IMR-90 (cell line): ENCODE results near the gene KLF8. TPM values are rescaled to one million over a fixed set of nuclear protein-coding genes. Genes with fewer than 3 reads are reported as not detected.

ENCODE experiments used
- ATAC-seq: fragments of 200-7000 bp; cut with Tn5 transposase; 2 replicates; pipeline ENCODE4 v1.9.1; 2020; ENCODE audit warnings: low read depth, mild to moderate bottlenecking, moderate library complexity
- BruUV-seq: library from RNA; stranded (reverse); fragments of 400-500 nt; replicated peaks from 2 replicates; lab custom pipeline; 2021; lab: Mats Ljungman, UMichigan
- CTCF ChIA-PET: fragments of 300-600 bp; formaldehyde crosslinking; extraction: SDS; loops from one replicate; lab custom pipeline; 2021; ENCODE audit warnings: antibody characterized with exemption; lab: Yijun Ruan, JAX
- POLR2A ChIA-PET: fragments of 300-600 bp; sonication (Branson Sonifier 250); formaldehyde crosslinking; loops from one replicate; lab custom pipeline; 2022; ENCODE audit warnings: antibody characterized with exemption; ENCODE audit not compliant: unreplicated experiment; lab: Charles Lee
- DNase-seq: peaks from one replicate; pipeline ENCODE4 v3.0.0; 2013
- H2AFZ ChIP-seq: replicated peaks from 2 replicates; pipeline ENCODE3; 2013; ENCODE audit warnings: low read length, mild to moderate bottlenecking; ENCODE audit not compliant: poor library complexity
- H2AK5ac ChIP-seq: 2 replicates; pipeline ENCODE4 v1.6.1; 2013; ENCODE audit warnings: low read depth, low read length, inconsistent platforms
- H2AK9ac ChIP-seq: replicated peaks from 2 replicates; pipeline ENCODE3; 2013; ENCODE audit warnings: mild to moderate bottlenecking, low read depth, low read length, moderate library complexity; ENCODE audit not compliant: poor library complexity
- H2BK120ac ChIP-seq: 2 replicates; pipeline ENCODE4 v1.6.1; 2013; ENCODE audit warnings: low read depth, low read length, inconsistent platforms
- H2BK15ac ChIP-seq: 3 replicates; pipeline ENCODE4 v1.6.1; 2013; ENCODE audit warnings: low read depth, low read length, inconsistent platforms
- H2BK20ac ChIP-seq: 2 replicates; pipeline ENCODE4 v1.6.1; 2013; ENCODE audit warnings: low read depth, mild to moderate bottlenecking, inconsistent platforms, low read length, moderate library complexity
- H2BK5ac ChIP-seq: 2 replicates; pipeline ENCODE4 v1.6.1; 2013; ENCODE audit warnings: mild to moderate bottlenecking, low read depth, low read length, inconsistent platforms; ENCODE audit not compliant: poor library complexity, severe bottlenecking
- H3K14ac ChIP-seq: replicated peaks from 2 replicates; pipeline ENCODE4 v1.6.1; 2013; ENCODE audit warnings: low read depth, low read length, inconsistent platforms
- H3K18ac ChIP-seq: 2 replicates; pipeline ENCODE4 v1.6.1; 2013; ENCODE audit warnings: low read depth, low read length, control low read depth
- H3K23ac ChIP-seq: 2 replicates; pipeline ENCODE4 v1.6.1; 2013; ENCODE audit warnings: low read depth, low read length, inconsistent platforms
- H3K27ac ChIP-seq: 2 replicates; pipeline ENCODE4 v1.5.1; 2013; ENCODE audit warnings: mild to moderate bottlenecking, control low read depth, low read length; ENCODE audit not compliant: insufficient read depth
- H3K27me3 ChIP-seq: 2 replicates; pipeline ENCODE4 v1.6.1; 2013; ENCODE audit warnings: low read length; ENCODE audit not compliant: control insufficient read depth, insufficient read depth
- H3K36me3 ChIP-seq: 2 replicates; pipeline ENCODE4 v1.6.1; 2013; ENCODE audit warnings: low read length, mixed read lengths; ENCODE audit not compliant: control insufficient read depth, insufficient read depth
- H3K4ac ChIP-seq: 2 replicates; pipeline ENCODE4 v1.6.1; 2013; ENCODE audit warnings: low read depth, low read length, inconsistent platforms
- H3K4me1 ChIP-seq: 2 replicates; pipeline ENCODE4 v1.6.1; 2013; ENCODE audit warnings: low read length, mixed read lengths; ENCODE audit not compliant: control insufficient read depth, insufficient read depth
- H3K4me2 ChIP-seq: 2 replicates; pipeline ENCODE4 v1.6.1; 2013; ENCODE audit warnings: low read depth, mild to moderate bottlenecking, control low read depth, low read length, moderate library complexity
- H3K4me3 ChIP-seq: 2 replicates; pipeline ENCODE4 v1.5.1; 2013; ENCODE audit warnings: low read depth, mild to moderate bottlenecking, control low read depth, low read length, moderate library complexity; ENCODE audit not compliant: insufficient read depth
- H3K56ac ChIP-seq: 2 replicates; pipeline ENCODE4 v1.6.1; 2013; ENCODE audit warnings: low read length, inconsistent platforms; ENCODE audit not compliant: insufficient read depth; ENCODE audit errors: extremely low read depth
- H3K79me1 ChIP-seq, 2 experiments: 2 replicates each; pipeline ENCODE4 v1.6.1; 2013; ENCODE audit warnings: low read length in 2 of 2, inconsistent platforms in 1 of 2, low read depth in 1 of 2
- H3K9ac ChIP-seq: 2 replicates; pipeline ENCODE4 v1.6.1; 2013; ENCODE audit warnings: low read depth, low read length, control low read depth
- H3K9me1 ChIP-seq: 2 replicates; pipeline ENCODE4 v1.6.1; 2013; ENCODE audit warnings: low read length, inconsistent platforms; ENCODE audit not compliant: insufficient read depth
- H3K9me3 ChIP-seq: 2 replicates; pipeline ENCODE4 v1.6.1; 2013; ENCODE audit warnings: low read length; ENCODE audit not compliant: control insufficient read depth, insufficient read depth
- H4K20me1 ChIP-seq: 2 replicates; pipeline ENCODE4 v1.6.1; 2013; ENCODE audit warnings: low read length, inconsistent platforms; ENCODE audit not compliant: insufficient read depth
- H4K5ac ChIP-seq: 2 replicates; pipeline ENCODE4 v1.6.1; 2013; ENCODE audit warnings: mild to moderate bottlenecking, low read depth, low read length, control low read depth
- H4K8ac ChIP-seq, 2 experiments: 2 replicates each; pipeline ENCODE4 v1.6.1; 2013; ENCODE audit warnings: low read depth in 2 of 2, low read length in 2 of 2, control low read depth in 1 of 2, inconsistent platforms in 1 of 2
- H4K91ac ChIP-seq: 2 replicates; pipeline ENCODE4 v1.6.1; 2013; ENCODE audit warnings: low read depth, low read length, inconsistent platforms; ENCODE audit not compliant: insufficient read depth
- CEBPB ChIP-seq: IDR thresholded peaks from 2 replicates; pipeline ENCODE4 v1.6.1; 2012; ENCODE audit warnings: low read depth, low read length, improper control_type of control experiment
- FOS ChIP-seq: fragments of 150-350 bp; IDR thresholded peaks from 2 replicates; pipeline ENCODE4 v1.6.1; 2016; ENCODE audit warnings: low read depth, low read length
- POLR2A ChIP-seq: IDR thresholded peaks from 2 replicates; pipeline ENCODE4 v1.6.1; 2012; ENCODE audit warnings: mild to moderate bottlenecking, low read depth, low read length
- WGBS, 2 experiments: methylation state at CpG; one replicate each; pipeline versions ENCODE4 v1.1.5 to v1.1.7; 2013; ENCODE audit warnings: missing lambda C conversion rate in 2 of 2; ENCODE audit not compliant: insufficient read length in 1 of 2; ENCODE audit errors: extremely low coverage in 2 of 2; 5-methylcytosine and 5-hydroxymethylcytosine counted together
- dilution Hi-C: fragments of 300-500 bp; cut with HindIII; formaldehyde crosslinking; loops from one replicate; pipeline ENCODE4 v1.14.3; 2018; ENCODE audit warnings: low sequenced_read_pairs; ENCODE audit not compliant: unreplicated experiment
- in situ Hi-C: fragments of 300-500 bp; cut with MboI; formaldehyde crosslinking; loops from 3 replicates; pipeline ENCODE4 v1.14.3; 2019; ENCODE audit warnings: low sequenced_read_pairs, inconsistent platforms, mixed read lengths
- intact Hi-C: fragments of 100-400 bp; cut with micrococcal nuclease; formaldehyde crosslinking; loops from 2 replicates; pipeline ENCODE4 v1.10.0; 2022
- polyA plus RNA-seq, 3 experiments: library from polyadenylated mRNA; depleted of rRNA; stranded (reverse); fragments of >200 nt; gene quantifications; 2 replicates each; pipeline ENCODE4 v1.2.3, GENCODE V29; 2012; ENCODE audit warnings: low replicate concordance in 1 of 3
- total RNA-seq: library from RNA; depleted of rRNA; stranded (reverse); fragments of >200 nt; gene quantifications from 2 replicates; pipeline ENCODE4 v1.2.3, GENCODE V29; 2012
- TF ChIP-seq, protein P1 (sequence below): fragments of 150-350 bp; IDR thresholded peaks from 2 replicates; pipeline ENCODE4 v1.6.1; 2017; ENCODE audit warnings: mild to moderate bottlenecking, antibody characterized with exemption, low read length, low read depth

Gene KLF8
- total and polyA plus RNA-seq, 2 of the 4 experiments (the other 2 are of a cell fraction): 0.07 TPM; not detected in 1

GRCh38 chrX:56233100-56233499 lies 944 bp downstream of the KLF8 start:
- WGBS, 2 experiments: no CpG with 5 or more reads among the region's 17 CpGs
- no peak overlapping the region for H3K23ac ChIP-seq
- H3K9me3 ChIP-seq: no peaks in the 10 kb centered on the region
- POLR2A ChIA-PET: no interaction called here
- in situ Hi-C loops: no loop called here
- H2BK120ac ChIP-seq: no peak overlapping the region
- no peak overlapping the region for H2BK5ac ChIP-seq
- no peak overlapping the region for H3K27ac ChIP-seq
- peaks cover 4% of the 10 kb centered on the region for H3K27me3 ChIP-seq
- intact Hi-C loops: no loop called here
- no peak overlapping the region for H3K14ac ChIP-seq
- no peak overlapping the region for H2AK9ac ChIP-seq
- ATAC-seq: no peak
- H3K18ac ChIP-seq: no peak overlapping the region
- no peak for DNase-seq
- no peak overlapping the region for H2BK15ac ChIP-seq
- no TSS peak for BruUV-seq
- dilution Hi-C loops: no loop called here
- H2AFZ ChIP-seq: no peak overlapping the region
- no peaks in the 10 kb centered on the region for H3K79me1 ChIP-seq
- H3K4me3 ChIP-seq: no peak overlapping the region
- CTCF ChIA-PET: no interaction called here
- no peak overlapping the region for H3K4ac ChIP-seq
- no peaks in the 10 kb centered on the region for H3K4me1 ChIP-seq
- no peaks in the 10 kb centered on the region for H3K36me3 ChIP-seq
- H2BK20ac ChIP-seq: no peak overlapping the region
- no peaks in the 10 kb centered on the region for H3K9me1 ChIP-seq
- no peaks in the 10 kb centered on the region for H4K20me1 ChIP-seq
- no peak overlapping the region for H3K4me2 ChIP-seq
- H3K9ac ChIP-seq: no peak overlapping the region
- H2AK5ac ChIP-seq: no peak overlapping the region
- TF ChIP-seq FOS (no peak), POLR2A (no peak), CEBPB (no peak)
- TF ChIP-seq, protein P1, sequence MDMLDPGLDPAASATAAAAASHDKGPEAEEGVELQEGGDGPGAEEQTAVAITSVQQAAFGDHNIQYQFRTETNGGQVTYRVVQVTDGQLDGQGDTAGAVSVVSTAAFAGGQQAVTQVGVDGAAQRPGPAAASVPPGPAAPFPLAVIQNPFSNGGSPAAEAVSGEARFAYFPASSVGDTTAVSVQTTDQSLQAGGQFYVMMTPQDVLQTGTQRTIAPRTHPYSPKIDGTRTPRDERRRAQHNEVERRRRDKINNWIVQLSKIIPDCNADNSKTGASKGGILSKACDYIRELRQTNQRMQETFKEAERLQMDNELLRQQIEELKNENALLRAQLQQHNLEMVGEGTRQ: no peak
- no peak overlapping the region for H3K56ac ChIP-seq
- H4K8ac ChIP-seq: no peak overlapping the region
- H4K5ac ChIP-seq: no peak overlapping the region
- H4K91ac ChIP-seq: no peak overlapping the region
